Neural progenitor cell (in vitro differentiated cells): ENCODE results near the gene RAB11FIP2. TPM values are rescaled to one million over a fixed set of nuclear protein-coding genes. Genes with fewer than 3 reads are reported as not detected.

ENCODE experiments used
- DNase-seq: peaks from one replicate; pipeline ENCODE4 v3.0.0-alpha.2; 2016; ENCODE audit warnings: low spot score
- H2AFZ ChIP-seq: fragments of 200-600 bp; sonication (generic); replicated peaks from 2 replicates; pipeline ENCODE4 v1.6.1; 2016; ENCODE audit warnings: antibody characterized with exemption
- H3F3A ChIP-seq: fragments of 200-600 bp; sonication (generic); 2 replicates; pipeline ENCODE4 v1.6.1; 2016; ENCODE audit warnings: antibody characterized with exemption, low read depth
- H3K27ac ChIP-seq: fragments of 200-600 bp; sonication (generic); 2 replicates; pipeline ENCODE4 v1.5.1; 2016; ENCODE audit warnings: mild to moderate bottlenecking
- H3K27me3 ChIP-seq: fragments of 200-600 bp; sonication (generic); 2 replicates; pipeline ENCODE4 v1.6.1; 2016; ENCODE audit warnings: mild to moderate bottlenecking, moderate library complexity
- H3K36me3 ChIP-seq: fragments of 200-600 bp; sonication (generic); 2 replicates; pipeline ENCODE4 v1.5.1; 2016
- H3K4me1 ChIP-seq: fragments of 200-600 bp; sonication (generic); 2 replicates; pipeline ENCODE4 v1.6.1; 2016; ENCODE audit warnings: mixed run types
- H3K4me2 ChIP-seq: fragments of 200-600 bp; sonication (generic); 2 replicates; pipeline ENCODE4 v1.6.1; 2016
- H3K4me3 ChIP-seq: fragments of 200-600 bp; sonication (generic); 2 replicates; pipeline ENCODE4 v1.5.1; 2016
- H3K79me2 ChIP-seq: fragments of 200-600 bp; sonication (generic); 2 replicates; pipeline ENCODE4 v1.6.1; 2016; ENCODE audit warnings: low read depth
- H3K9ac ChIP-seq: fragments of 200-600 bp; sonication (generic); 2 replicates; pipeline ENCODE4 v1.6.1; 2016
- H3K9me3 ChIP-seq: fragments of 200-600 bp; sonication (generic); 2 replicates; pipeline ENCODE4 v1.5.1; 2016; ENCODE audit warnings: low read depth
- H4K20me1 ChIP-seq: fragments of 200-600 bp; sonication (generic); 2 replicates; pipeline ENCODE4 v1.6.1; 2016; ENCODE audit warnings: low read depth
- H3K27ac Mint-ChIP-seq: 3 replicates; pipeline ENCODE4 v1.8.0; 2021; ENCODE audit warnings: mixed read lengths
- H3K27me3 Mint-ChIP-seq: 2 replicates; pipeline ENCODE4 v1.8.0; 2022; ENCODE audit warnings: low read depth, mild to moderate bottlenecking, inconsistent platforms, moderate library complexity, mixed read lengths; ENCODE audit not compliant: insufficient read depth
- H3K36me3 Mint-ChIP-seq: 3 replicates; pipeline ENCODE4 v1.8.0; 2021; ENCODE audit warnings: mixed read lengths
- H3K4me1 Mint-ChIP-seq: 3 replicates; pipeline ENCODE4 v1.8.0; 2021; ENCODE audit warnings: mixed read lengths
- H3K4me3 Mint-ChIP-seq: 3 replicates; pipeline ENCODE4 v1.8.0; 2021; ENCODE audit warnings: mild to moderate bottlenecking, moderate library complexity, mixed read lengths
- H3K9me3 Mint-ChIP-seq: 3 replicates; pipeline ENCODE4 v1.8.0; 2020; ENCODE audit warnings: mixed read lengths
- EZH2 ChIP-seq: fragments of 200-600 bp; sonication (generic); IDR thresholded peaks from 2 replicates; pipeline ENCODE4 v1.6.1; 2017; ENCODE audit warnings: antibody characterized with exemption, mild to moderate bottlenecking, moderate library complexity
- EZH2phosphoT487 ChIP-seq: fragments of 200-600 bp; sonication (generic); IDR thresholded peaks from 2 replicates; pipeline ENCODE4 v1.6.1; 2017; ENCODE audit warnings: antibody characterized with exemption
- total RNA-seq: library from RNA; depleted of rRNA; stranded (reverse); fragments of >200 nt; gene quantifications from 2 replicates; pipeline ENCODE4 v1.2.3, GENCODE V29; 2015; ENCODE audit warnings: low replicate concordance
- TF ChIP-seq, protein P1 (sequence below): fragments of 200-600 bp; sonication (generic); IDR thresholded peaks from 2 replicates; pipeline ENCODE4 v1.5.1; 2017; ENCODE audit warnings: antibody characterized with exemption, mild to moderate bottlenecking

The RAB11FIP2 gene
- total RNA-seq, 1 donor from 2014 or later: 50.7 TPM

DNA sequence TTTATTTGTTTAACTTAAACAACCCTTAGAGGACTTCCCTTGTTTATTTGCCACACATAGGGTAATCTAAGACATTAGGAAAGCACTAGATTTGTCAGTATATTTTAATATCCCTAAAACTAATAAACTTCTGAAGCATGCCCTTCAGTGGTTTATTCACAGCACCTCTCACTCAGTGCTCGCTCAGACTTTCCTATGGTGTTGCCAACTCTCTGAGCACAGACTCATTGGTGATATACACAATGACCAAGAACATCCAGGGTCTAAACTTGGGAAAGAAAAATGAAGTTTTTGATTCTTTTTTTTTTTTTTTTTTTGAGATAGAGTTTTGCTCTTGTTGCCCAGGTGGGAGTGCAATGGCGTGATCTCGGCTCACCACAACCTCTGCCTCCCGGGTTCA lies 82.2 kb downstream of the RAB11FIP2 start:
- peaks cover 15% of the 10 kb centered on the region for H3K4me1 ChIP-seq
- no peak for DNase-seq
- TF ChIP-seq EZH2: no peak
- TF ChIP-seq EZH2phosphoT487: no peak
- TF ChIP-seq, protein P1, sequence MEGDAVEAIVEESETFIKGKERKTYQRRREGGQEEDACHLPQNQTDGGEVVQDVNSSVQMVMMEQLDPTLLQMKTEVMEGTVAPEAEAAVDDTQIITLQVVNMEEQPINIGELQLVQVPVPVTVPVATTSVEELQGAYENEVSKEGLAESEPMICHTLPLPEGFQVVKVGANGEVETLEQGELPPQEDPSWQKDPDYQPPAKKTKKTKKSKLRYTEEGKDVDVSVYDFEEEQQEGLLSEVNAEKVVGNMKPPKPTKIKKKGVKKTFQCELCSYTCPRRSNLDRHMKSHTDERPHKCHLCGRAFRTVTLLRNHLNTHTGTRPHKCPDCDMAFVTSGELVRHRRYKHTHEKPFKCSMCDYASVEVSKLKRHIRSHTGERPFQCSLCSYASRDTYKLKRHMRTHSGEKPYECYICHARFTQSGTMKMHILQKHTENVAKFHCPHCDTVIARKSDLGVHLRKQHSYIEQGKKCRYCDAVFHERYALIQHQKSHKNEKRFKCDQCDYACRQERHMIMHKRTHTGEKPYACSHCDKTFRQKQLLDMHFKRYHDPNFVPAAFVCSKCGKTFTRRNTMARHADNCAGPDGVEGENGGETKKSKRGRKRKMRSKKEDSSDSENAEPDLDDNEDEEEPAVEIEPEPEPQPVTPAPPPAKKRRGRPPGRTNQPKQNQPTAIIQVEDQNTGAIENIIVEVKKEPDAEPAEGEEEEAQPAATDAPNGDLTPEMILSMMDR: no peak
- H3K79me2 ChIP-seq: no peaks in the 10 kb centered on the region
- H3K9ac ChIP-seq: no peak overlapping the region
- H3K27me3 Mint-ChIP-seq: peaks cover 2% of the 10 kb centered on the region
- no peak overlapping the region for H3K27ac ChIP-seq
- no peak overlapping the region for H3K4me3 Mint-ChIP-seq
- H3F3A ChIP-seq: peaks cover 10% of the 10 kb centered on the region
- H3K36me3 ChIP-seq: no peaks in the 10 kb centered on the region
- H2AFZ ChIP-seq: no peak overlapping the region
- no peaks in the 10 kb centered on the region for H3K27me3 ChIP-seq
- no peaks in the 10 kb centered on the region for H3K36me3 Mint-ChIP-seq
- no peaks in the 10 kb centered on the region for H3K9me3 ChIP-seq
- no peaks in the 10 kb centered on the region for H3K9me3 Mint-ChIP-seq
- peaks cover 8% of the 10 kb centered on the region for H3K4me1 Mint-ChIP-seq
- H3K27ac Mint-ChIP-seq: no peak overlapping the region
- no peak overlapping the region for H3K4me3 ChIP-seq
- peak overlapping the region; percentile 45 for H3K4me2 ChIP-seq
- no peaks in the 10 kb centered on the region for H4K20me1 ChIP-seq

DNA sequence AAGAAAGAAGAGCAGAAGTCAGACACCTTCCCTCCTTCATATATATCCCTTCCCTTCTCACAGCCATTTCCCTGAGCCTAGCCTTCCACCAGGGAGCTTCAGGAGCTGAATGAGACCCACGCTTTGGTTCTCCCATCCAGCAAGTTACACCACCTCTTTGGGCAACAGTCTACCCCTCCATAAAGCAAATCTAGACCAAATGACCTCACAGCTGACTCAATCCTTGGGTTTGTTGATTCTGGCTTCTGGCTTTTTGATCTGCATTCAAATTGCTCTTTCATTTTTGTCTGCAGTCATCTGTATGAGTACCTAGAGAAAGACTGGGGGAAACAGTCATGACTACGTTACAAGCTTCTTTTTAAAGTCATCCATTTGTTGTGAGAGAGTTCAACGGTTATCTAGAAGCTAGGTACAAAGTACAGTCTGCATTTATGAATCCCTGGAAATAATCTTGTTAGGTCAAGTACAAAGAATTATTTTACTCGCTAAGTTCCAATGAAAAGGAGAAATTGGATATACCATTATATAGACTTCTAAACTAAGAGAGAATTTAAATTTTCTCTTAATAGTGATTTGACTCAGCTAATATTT lies 86.3 kb downstream of the RAB11FIP2 start:
- H3K9me3 Mint-ChIP-seq: no peaks in the 10 kb centered on the region
- no peak overlapping the region for H3K4me3 Mint-ChIP-seq
- TF ChIP-seq EZH2: no peak
- no peak for TF ChIP-seq EZH2phosphoT487
- TF ChIP-seq, protein P1: no peak
- Histone ChIP-seq H3K36me3 (no peaks in the 10 kb centered on the region), H2AFZ (no peak overlapping the region), H3K79me2 (no peaks in the 10 kb centered on the region), H3K9ac (no peak overlapping the region), H4K20me1 (no peaks in the 10 kb centered on the region), H3K27ac (no peak overlapping the region), H3K4me3 (no peak overlapping the region), H3K27me3 (no peaks in the 10 kb centered on the region), H3K4me1 (peaks cover 15% of the 10 kb centered on the region), H3F3A (peaks cover 10% of the 10 kb centered on the region), H3K9me3 (no peaks in the 10 kb centered on the region), H3K4me2 (no peak overlapping the region)
- no peak overlapping the region for H3K27ac Mint-ChIP-seq
- peaks cover 8% of the 10 kb centered on the region for H3K4me1 Mint-ChIP-seq
- no peaks in the 10 kb centered on the region for H3K36me3 Mint-ChIP-seq
- DNase-seq: no peak
- H3K27me3 Mint-ChIP-seq: peaks cover 2% of the 10 kb centered on the region

DNA sequence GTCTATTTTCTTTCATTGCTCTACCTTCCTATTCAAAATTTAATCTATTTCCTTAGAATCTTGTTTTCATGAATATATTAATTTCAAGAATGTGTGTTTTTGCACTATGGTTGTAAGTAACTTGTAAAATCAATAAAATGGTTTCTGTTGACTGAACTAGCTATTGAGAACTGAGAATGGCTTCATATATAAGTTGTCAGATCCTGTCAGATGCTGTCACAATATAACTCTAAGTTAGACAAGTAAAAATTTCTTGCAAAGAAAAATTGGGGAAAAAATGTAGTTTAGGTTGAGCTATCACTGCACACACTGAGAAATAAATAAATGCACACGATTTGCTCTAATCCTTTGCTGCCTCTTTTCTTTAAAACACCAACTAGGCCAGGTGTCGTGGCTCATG lies 89.8 kb downstream of the RAB11FIP2 start:
- no peaks in the 10 kb centered on the region for H3F3A ChIP-seq
- H3K27me3 Mint-ChIP-seq: peaks cover 2% of the 10 kb centered on the region
- no peak overlapping the region for H3K27ac Mint-ChIP-seq
- H3K9ac ChIP-seq: no peak overlapping the region
- no peak for DNase-seq
- H3K4me1 Mint-ChIP-seq: no peaks in the 10 kb centered on the region
- no peaks in the 10 kb centered on the region for H4K20me1 ChIP-seq
- H3K9me3 Mint-ChIP-seq: no peaks in the 10 kb centered on the region
- H3K4me3 ChIP-seq: no peak overlapping the region
- no peak overlapping the region for H3K4me2 ChIP-seq
- H2AFZ ChIP-seq: no peak overlapping the region
- no peaks in the 10 kb centered on the region for H3K36me3 Mint-ChIP-seq
- no peaks in the 10 kb centered on the region for H3K79me2 ChIP-seq
- TF ChIP-seq, protein P1: no peak
- TF ChIP-seq EZH2phosphoT487: no peak
- TF ChIP-seq EZH2: no peak
- no peaks in the 10 kb centered on the region for H3K9me3 ChIP-seq
- H3K4me1 ChIP-seq: no peaks in the 10 kb centered on the region
- H3K36me3 ChIP-seq: no peaks in the 10 kb centered on the region
- H3K27ac ChIP-seq: no peak overlapping the region
- H3K27me3 ChIP-seq: no peaks in the 10 kb centered on the region
- no peak overlapping the region for H3K4me3 Mint-ChIP-seq
